GM18499 (cell line): Measurements from ENCODE around the gene KCTD13.

Experiments used
- ATAC-seq: cut with Tn5 transposase; IDR thresholded peaks from one replicate; pipeline ENCODE4 v1.9.1; 2021; ENCODE audit warnings: moderate number of reproducible peaks; ENCODE audit not compliant: insufficient read depth, unreplicated experiment

KCTD13 gene

DNA sequence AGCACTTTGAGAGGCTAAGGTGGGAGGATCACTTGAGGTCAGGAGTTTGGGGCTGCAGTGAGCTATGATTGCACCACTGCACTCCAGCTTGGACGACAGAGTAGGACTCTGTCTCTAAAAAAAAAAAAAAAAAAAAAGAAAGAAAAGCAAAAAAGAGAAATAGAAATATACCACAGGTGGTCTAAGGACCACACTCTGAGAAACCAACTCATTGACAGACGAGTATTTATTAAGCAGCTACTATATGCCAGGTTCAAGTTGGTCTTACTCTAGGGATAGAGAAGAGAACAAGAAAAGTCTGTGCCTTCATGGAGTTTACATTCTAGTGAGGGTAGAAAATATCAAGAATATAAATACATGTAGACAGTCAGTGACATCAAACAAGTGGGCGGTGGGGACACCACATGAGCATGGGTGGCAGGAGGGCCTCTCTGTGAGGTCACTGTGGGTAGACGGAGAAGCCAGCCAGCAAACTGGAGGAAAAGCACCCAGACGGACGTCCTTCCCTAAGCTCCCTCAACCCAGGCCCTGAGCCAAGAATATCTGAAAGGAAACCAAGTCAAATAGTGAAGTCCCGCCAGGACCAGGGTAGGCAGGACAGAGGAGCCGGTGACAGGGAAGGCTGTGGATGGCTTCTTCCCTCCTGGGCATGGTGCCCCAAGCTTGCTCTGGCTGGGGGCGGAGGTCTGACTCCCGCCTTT is 67.7 kb downstream of the KCTD13 start:
- ATAC-seq, result no peak

DNA sequence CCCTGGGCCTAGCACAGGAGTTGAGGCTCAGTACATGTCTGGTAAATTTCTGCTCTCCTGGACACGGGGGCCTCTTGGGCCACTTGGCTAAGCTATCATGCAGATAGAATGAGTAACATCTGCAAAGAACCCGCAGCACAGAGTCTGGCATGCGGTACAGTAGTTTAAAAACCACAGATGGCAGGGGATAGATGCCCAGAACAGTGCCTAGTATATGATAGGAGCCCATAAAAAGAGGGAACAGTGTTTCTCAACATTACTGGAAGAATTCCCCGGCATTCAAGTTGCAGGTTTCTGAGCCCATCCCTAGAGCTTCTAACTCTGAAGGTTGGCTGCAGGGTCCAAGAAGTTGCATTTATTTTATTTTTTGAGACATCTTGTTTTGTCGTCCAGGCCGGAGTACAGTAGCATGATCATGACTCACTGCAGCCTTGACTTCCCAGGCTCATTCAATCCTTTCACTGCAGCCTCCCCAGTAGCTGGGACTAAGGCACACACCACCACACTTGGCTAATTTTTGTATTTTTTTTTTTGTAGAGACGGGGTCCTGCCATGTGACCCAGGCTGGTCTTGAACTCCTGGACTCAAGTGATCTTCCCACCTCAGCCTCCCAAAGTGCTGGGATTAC is 68.8 kb downstream of the KCTD13 start:
- ATAC-seq, result no peak
